Spleen (tissue), 11 donors: Measurements from ENCODE around the gene SLC7A9. TPM values are rescaled to one million over a fixed set of nuclear protein-coding genes. Genes with fewer than 3 reads are reported as not detected.
A peak's percentile ranks its signal among the peaks of the same experiment; 100 is the strongest.

Experiments used
- DNase-seq: peaks from one replicate; pipeline ENCODE4 v3.0.0-alpha.2; 2020
- H3K27ac ChIP-seq, 8 donors: fragments of 200-600 bp; sonication (generic) in 7 of 8; 1 replicate in 4 of 8; 2 replicates in 4 of 8; pipeline versions ENCODE4 v1.5.0 to v1.8.0; 2016 to 2021; ENCODE audit warnings: inconsistent platforms in 4 of 8, mild to moderate bottlenecking in 4 of 8, moderate library complexity in 1 of 8
- H3K27me3 ChIP-seq, 7 donors: fragments of 200-600 bp; sonication (generic) in 6 of 7; replicated peaks in 1 of 7; 1 replicate in 4 of 7; 2 replicates in 3 of 7; pipeline versions ENCODE4 v1.5.0 to v1.8.0; 2016 to 2021; ENCODE audit warnings: inconsistent platforms in 3 of 7, mild to moderate bottlenecking in 1 of 7
- H3K36me3 ChIP-seq, 6 donors: fragments of 200-600 bp; sonication (generic) in 5 of 6; 1 replicate in 4 of 6; 2 replicates in 2 of 6; pipeline versions ENCODE4 v1.5.0 to v1.8.0; 2016 to 2021; ENCODE audit warnings: inconsistent platforms in 2 of 6
- H3K4me1 ChIP-seq, 6 donors: fragments of 200-600 bp; sonication (generic) in 5 of 6; 1 replicate in 3 of 6; 2 replicates in 3 of 6; pipeline versions ENCODE4 v1.5.0 to v1.8.0; 2016 to 2021; ENCODE audit warnings: inconsistent platforms in 3 of 6
- H3K4me3 ChIP-seq, 8 donors: fragments of 200-600 bp; sonication (generic) in 7 of 8; 1 replicate in 4 of 8; 2 replicates in 4 of 8; pipeline versions ENCODE4 v1.5.0 to v1.8.0; 2016 to 2021; ENCODE audit warnings: inconsistent platforms in 4 of 8, mild to moderate bottlenecking in 4 of 8, moderate library complexity in 2 of 8
- H3K9me3 ChIP-seq, 8 donors: fragments of 200-600 bp; sonication (generic) in 7 of 8; 1 replicate in 4 of 8; 2 replicates in 4 of 8; pipeline versions ENCODE4 v1.5.0 to v1.8.0; 2016 to 2021; ENCODE audit warnings: inconsistent platforms in 4 of 8
- CTCF ChIP-seq, 11 experiments: fragments of 200-600 bp in 7 of 11; fragments of 450-650 bp in 4 of 11; sonication (generic) in 4 of 11; IDR thresholded peaks in 8 of 11; conservative IDR thresholded peaks in 3 of 11; 1 replicate in 7 of 11; 2 replicates in 4 of 11; pipeline versions ENCODE4 v1.4.0 to v1.8.0; 2016 to 2021; ENCODE audit warnings: antibody characterized with exemption in 11 of 11, inconsistent platforms in 4 of 11, mild to moderate bottlenecking in 1 of 11
- POLR2A ChIP-seq, 3 donors: fragments of 450-650 bp; IDR thresholded peaks; one replicate each; pipeline ENCODE4 v1.5.1; 2017; ENCODE audit warnings: antibody characterized with exemption in 3 of 3, mild to moderate bottlenecking in 1 of 3
- POLR2AphosphoS5 ChIP-seq, 3 donors: sonication (generic); formaldehyde crosslinking; IDR thresholded peaks; one replicate each; pipeline ENCODE4 v1.5.1; 2017; ENCODE audit warnings: antibody characterized with exemption in 3 of 3
- WGBS, 5 donors: extraction: QIAGEN DNeasy Blood & Tissue Kit in 3 of 5; methylation state at CpG; one replicate each; pipeline versions ENCODE4 v1.1.5 to v1.1.7; 2013 to 2018; 5-methylcytosine and 5-hydroxymethylcytosine counted together
- intact Hi-C: fragments of 100-400 bp; cut with DNase I; formaldehyde crosslinking; loops from one replicate; pipeline ENCODE4 v1.15.0; 2023; ENCODE audit warnings: low total_unique reads
- polyA plus RNA-seq, 3 donors: library from polyadenylated mRNA; stranded (reverse); fragments of 200-250 nt; gene quantifications; one replicate each; pipeline ENCODE4 v1.2.1, GENCODE V29; 2013
- total RNA-seq, 7 donors: library from RNA; depleted of rRNA in 3 of 7; stranded (reverse); fragments of >200 nt in 3 of 7; fragmentation: NEBNext Ultra II Directional in 4 of 7; extraction: Animal tissue kit (Norgen Biotek cat#: 25700) in 4 of 7; gene quantifications; one replicate each; pipeline versions ENCODE4 v1.1.0 to v1.2.1, GENCODE V29; 2016 to 2021
- donor health status: healthy with polysubstance abuse.
- donor health status: DM: no; HTN: no; CAD: no; lungs with moderate emphysema.
- donor health status: DM: no; HTN: no; CAD: no.
- donor health status: Bipolar disorder and iron deficiency.
- donor health status: healthy.
- donor health status: DM: no; HTN: no; CAD: no.
- donor health status: DM: yes; HTN: yes; CAD: no.

SLC7A9 gene
- total and polyA plus RNA-seq, 10 donors: 0.13 to 1.1 (median 0.44) TPM; not detected in 4

GRCh38 chr19:32861596-32861995 lies 8.0 kb downstream of the SLC7A9 start:
- Histone ChIP-seq H3K4me3 (no peak overlapping the region), H3K27ac (no peak overlapping the region), H3K36me3 (no peaks in the 10 kb centered on the region), H3K27me3 (no peaks in the 10 kb centered on the region), H3K4me1 (no peaks in the 10 kb centered on the region), H3K9me3 (no peaks in the 10 kb centered on the region)
- intact Hi-C loops: no loop called here
- peak; percentile 41 for DNase-seq
- 93 to 98% (median 94%) methylated on average over 3 of the region's 3 CpGs for WGBS, 5 donors
- TF ChIP-seq POLR2AphosphoS5 (IDR thresholded peaks at IDR 0.05): no peak
- no peak for TF ChIP-seq CTCF (IDR thresholded peaks at IDR 0.05 in 8 of 11, conservative IDR thresholded peaks at IDR 0.05 in 3 of 11)
- no peak for TF ChIP-seq POLR2A (IDR thresholded peaks at IDR 0.05)

GRCh38 chr19:32859591-32859990 lies 10.0 kb downstream of the SLC7A9 start:
- no peak overlapping the region for H3K4me3 ChIP-seq
- H3K4me1 ChIP-seq: no peaks in the 10 kb centered on the region
- 90 to 97% (median 92%) methylated on average over 19 of the region's 19 CpGs for WGBS, 5 donors
- no peak overlapping the region for H3K27ac ChIP-seq
- no peaks in the 10 kb centered on the region for H3K27me3 ChIP-seq
- no peaks in the 10 kb centered on the region for H3K9me3 ChIP-seq
- H3K36me3 ChIP-seq: no peaks in the 10 kb centered on the region
- intact Hi-C loops: no loop called here
- TF ChIP-seq CTCF (IDR thresholded peaks at IDR 0.05 in 8 of 11, conservative IDR thresholded peaks at IDR 0.05 in 3 of 11) (no peak), POLR2A (IDR thresholded peaks at IDR 0.05) (no peak), POLR2AphosphoS5 (IDR thresholded peaks at IDR 0.05) (no peak)
- peak; percentile 45 for DNase-seq

DNA sequence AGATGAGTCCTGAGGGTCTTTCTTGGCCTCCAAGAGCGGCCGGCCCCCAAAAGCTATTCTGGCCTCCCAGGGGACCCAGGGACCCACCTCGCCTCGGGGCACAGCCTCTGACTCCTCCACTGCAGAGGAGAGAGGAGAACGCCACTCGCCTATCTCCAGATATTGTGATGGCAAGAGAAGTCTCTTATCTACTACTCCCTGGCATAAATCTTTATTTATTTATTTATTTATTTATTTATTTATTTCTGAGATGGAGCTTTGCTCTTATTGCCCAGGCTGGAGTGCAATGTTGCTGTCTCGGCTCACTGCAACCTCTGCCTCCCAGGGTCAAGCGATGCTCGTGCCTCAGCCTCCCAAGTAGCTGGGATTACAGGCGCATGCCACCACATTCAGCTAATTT lies 11.0 kb downstream of the SLC7A9 start:
- H3K36me3 ChIP-seq: no peaks in the 10 kb centered on the region
- no peak overlapping the region for H3K27ac ChIP-seq
- intact Hi-C loops: no loop called here
- WGBS, 5 donors: 86 to 97% (median 95%) methylated on average over 10 of the region's 10 CpGs
- no peak for DNase-seq
- TF ChIP-seq POLR2A (IDR thresholded peaks at IDR 0.05): no peak
- no peak for TF ChIP-seq CTCF (IDR thresholded peaks at IDR 0.05 in 8 of 11, conservative IDR thresholded peaks at IDR 0.05 in 3 of 11)
- TF ChIP-seq POLR2AphosphoS5 (IDR thresholded peaks at IDR 0.05): no peak
- H3K4me1 ChIP-seq: no peaks in the 10 kb centered on the region
- no peaks in the 10 kb centered on the region for H3K9me3 ChIP-seq
- no peaks in the 10 kb centered on the region for H3K27me3 ChIP-seq
- H3K4me3 ChIP-seq: no peak overlapping the region

GRCh38 chr19:32858155-32858554 lies 11.4 kb downstream of the SLC7A9 start:
- no peaks in the 10 kb centered on the region for H3K9me3 ChIP-seq
- no peaks in the 10 kb centered on the region for H3K36me3 ChIP-seq
- intact Hi-C loops: no loop called here
- H3K4me1 ChIP-seq: no peaks in the 10 kb centered on the region
- 86 to 91% (median 90%) methylated on average over 13 of the region's 13 CpGs for WGBS, 5 donors
- H3K27me3 ChIP-seq: no peaks in the 10 kb centered on the region
- H3K4me3 ChIP-seq: no peak overlapping the region
- peak; percentile 40 for DNase-seq
- no peak overlapping the region for H3K27ac ChIP-seq
- TF ChIP-seq POLR2A (IDR thresholded peaks at IDR 0.05) (no peak), POLR2AphosphoS5 (IDR thresholded peaks at IDR 0.05) (no peak), CTCF (IDR thresholded peaks at IDR 0.05 in 8 of 11, conservative IDR thresholded peaks at IDR 0.05 in 3 of 11) (no peak)
